Motor neuron (in vitro differentiated cells): ENCODE measurements around the gene ITK. TPM values are rescaled to one million over a fixed set of nuclear protein-coding genes. Genes with fewer than 3 reads are reported as not detected.

ENCODE experiments used
- ATAC-seq, 8 experiments: fragments of 200-7000 bp; cut with Tn5 transposase; replicated peaks in 6 of 8; 2 replicates each; pipeline ENCODE4 v1.8.0; 2021; ENCODE audit warnings: mild to moderate bottlenecking in 8 of 8, moderate library complexity in 8 of 8
- H3K27ac ChIP-seq, 2 donors: fragments of 250-450 bp; sonication (Bioruptor Pico); 2 replicates each; pipeline ENCODE4 v1.9.0; 2021; ENCODE audit warnings: antibody characterized with exemption in 2 of 2, mild to moderate bottlenecking in 2 of 2, moderate library complexity in 1 of 2
- H3K4me1 ChIP-seq, 2 donors: fragments of 250-450 bp; sonication (Bioruptor Pico); replicated peaks in 1 of 2; 2 replicates each; pipeline ENCODE4 v1.6.1; 2021; ENCODE audit warnings: antibody characterized with exemption in 2 of 2, mild to moderate bottlenecking in 2 of 2, moderate library complexity in 1 of 2
- H3K4me3 ChIP-seq, 5 donors: fragments of 250-450 bp; sonication (Bioruptor Pico); 2 replicates each; pipeline ENCODE4 v1.9.0; 2021; ENCODE audit warnings: antibody characterized with exemption in 5 of 5, mild to moderate bottlenecking in 5 of 5, moderate library complexity in 4 of 5
- WGBS, 10 experiments: fragments of 450-650 bp; shearing (Covaris generic); methylation state at CpG; one replicate each; pipeline ENCODE4 v1.0.0; 2022; 5-methylcytosine and 5-hydroxymethylcytosine counted together
- in situ Hi-C, 9 experiments: fragments of 400-800 bp; cut with MboI; loops; one replicate each; pipeline ENCODE4 v1.15.0; 2021; ENCODE audit warnings: low sequenced_read_pairs in 9 of 9, low pct_unique_long_range_greater_than_20kb in 2 of 9; ENCODE audit not compliant: unreplicated experiment in 9 of 9
- total RNA-seq, 8 experiments: library from RNA; unstranded; fragments of 300-600 nt; gene quantifications; 2 replicates each; pipeline versions ENCODE4 v1.2.3 to v1.2.4, GENCODE V29; 2022

ITK gene
- total RNA-seq: 10 to 100 TPM in 1 of 8 experiments, 1 to 10 TPM in 1, under 1 TPM in 5, not detected in 1; 0.18 to 76.4 (median 0.80) TPM

GRCh38 chr5:157180374-157181264, at the start of gene ITK:
ITK (plus strand) TSS chr5:157180840; CDS start chr5:157180978, 138 bp downstream.
- Histone ChIP-seq H3K4me3 (no peak within 1 kb of the TSS), H3K4me1 (no peaks in the 10 kb centered on the region), H3K27ac (no peak within 1 kb of the TSS)
- no peak for ATAC-seq
- 23 to 86% (median 69%) methylated on average over 2 to 8 of the region's 8 CpGs for WGBS, 10 experiments
- in situ Hi-C loops: no loop called here

- Histone ChIP-seq H3K4me1 (no peaks in the 10 kb centered on the region), H3K4me3 (no peak overlapping the region), H3K27ac (no peak overlapping the region)
- in situ Hi-C loops: loop anchor here in 2 of 9 experiments (25.0 kb wide), 2 partner anchors 606 to 1194 kb away; partner anchors contain the start of genes LSM11 (in 1 of the 2) and THG1L (in 1 of the 2)
- 12 to 93% (median 77%) methylated on average over 1 to 7 of the region's 7 CpGs for WGBS, 10 experiments
- no peak for ATAC-seq
Measured at GRCh38 chr5:157130925-157131324, 49.7 kb upstream of the ITK start.

- in situ Hi-C loops: loop anchor here in 2 of 9 experiments (25.0 kb wide), 2 partner anchors 605 to 1195 kb away; partner anchors contain the start of genes LSM11 (in 1 of the 2) and THG1L (in 1 of the 2)
- peak in 1 of 8 experiments; percentile 35 for ATAC-seq
- Histone ChIP-seq H3K4me3 (no peak overlapping the region), H3K27ac (no peak overlapping the region), H3K4me1 (no peaks in the 10 kb centered on the region)
- 0 to 60% (median 20%) methylated on average over 1 of the region's 1 CpG; no CpG with 5 or more reads in 1 of the 10 experiments for WGBS, 10 experiments
Measured at GRCh38 chr5:157132281-157132612, 48.4 kb upstream of the ITK start.

GRCh38 chr5:157137691-157138090, 42.9 kb upstream of the ITK start:
- Histone ChIP-seq H3K4me3 (no peak overlapping the region), H3K4me1 (peaks cover 0 to 4% of the 10 kb centered on the region in 2 donors), H3K27ac (no peak overlapping the region)
- WGBS, 10 experiments: 83 to 100% (median 97%) methylated on average over 1 to 6 of the region's 6 CpGs; no CpG with 5 or more reads in 1 of the 10 experiments
- ATAC-seq: no peak
- in situ Hi-C loops: loop anchor here in 2 of 9 experiments (25.0 kb wide), 2 partner anchors 600 to 1200 kb away; partner anchors contain the start of genes LSM11 (in 1 of the 2) and THG1L (in 1 of the 2)

GRCh38 chr5:157142317-157143126, 38.1 kb upstream of the ITK start, which contains the start of gene MED7:
MED7 (minus strand) TSS chr5:157142865; CDS start chr5:157139431, 3,434 bp downstream.
- H3K4me3 ChIP-seq: peak within 1 kb of the TSS; percentile 74 to 100 (median 86)
- peak within 1 kb of the TSS; percentile 81 to 92 for H3K27ac ChIP-seq
- peaks cover 6 to 10% of the 10 kb centered on the region in 2 donors for H3K4me1 ChIP-seq
- 0 to 4% (median 0%) methylated on average over 2 to 19 of the region's 48 CpGs for WGBS, 10 experiments
- in situ Hi-C loops: loop anchor here in 2 of 9 experiments (25.0 kb wide), 2 partner anchors 595 to 1205 kb away; partner anchors contain the start of genes LSM11 (in 1 of the 2) and THG1L (in 1 of the 2)
- ATAC-seq: peak; percentile 95 to 100 (median 100)

GRCh38 chr5:157143127-157143971, 37.3 kb upstream of the ITK start:
- in situ Hi-C loops: loop anchor here in 2 of 9 experiments (25.0 kb wide), 2 partner anchors 594 to 1206 kb away; partner anchors contain the start of genes LSM11 (in 1 of the 2) and THG1L (in 1 of the 2)
- peak; percentile 30 to 67 (median 52) for ATAC-seq
- 1 to 52% (median 14%) methylated on average over 12 to 30 of the region's 33 CpGs for WGBS, 10 experiments
- peak overlapping the region; percentile 74 to 100 (median 86) for H3K4me3 ChIP-seq
- H3K27ac ChIP-seq: peak overlapping the region; percentile 7 to 92
- H3K4me1 ChIP-seq: peaks cover 6 to 10% of the 10 kb centered on the region in 2 donors

- peaks cover under 1 to 2% of the 10 kb centered on the region in 2 donors for H3K4me1 ChIP-seq
- no peak overlapping the region for H3K27ac ChIP-seq
- in situ Hi-C loops: loop anchor here in 2 of 9 experiments (25.0 kb wide), 2 partner anchors 588 to 1212 kb away; partner anchors contain the start of genes LSM11 (in 1 of the 2) and THG1L (in 1 of the 2)
- ATAC-seq: peak in 7 of 8 experiments; percentile 49 to 93 (median 67)
- 43 to 100% (median 76%) methylated on average over 2 to 11 of the region's 14 CpGs for WGBS, 10 experiments
- H3K4me3 ChIP-seq: no peak overlapping the region
Measured at GRCh38 chr5:157148734-157149615, 31.7 kb upstream of the ITK start.

GRCh38 chr5:157150995-157151394, 29.6 kb upstream of the ITK start:
- 33 to 100% (median 80%) methylated on average over 1 to 3 of the region's 3 CpGs; no CpG with 5 or more reads in 3 of the 10 experiments for WGBS, 10 experiments
- in situ Hi-C loops: loop anchor here in 1 of 9 experiments (25.0 kb wide), 1 partner anchor 136 kb away; no protein-coding TSS in a partner anchor
- no peak overlapping the region for H3K4me3 ChIP-seq
- no peak for ATAC-seq
- no peaks in the 10 kb centered on the region for H3K4me1 ChIP-seq
- no peak overlapping the region for H3K27ac ChIP-seq

- H3K4me3 ChIP-seq: no peak overlapping the region
- no peaks in the 10 kb centered on the region for H3K4me1 ChIP-seq
- ATAC-seq: no peak
- no peak overlapping the region for H3K27ac ChIP-seq
- in situ Hi-C loops: loop anchor here in 1 of 9 experiments (25.0 kb wide), 1 partner anchor 132 kb away; no protein-coding TSS in a partner anchor
- 41 to 93% (median 78%) methylated on average over 3 of the region's 3 CpGs for WGBS, 10 experiments
Measured at GRCh38 chr5:157155297-157155696, 25.3 kb upstream of the ITK start.

GRCh38 chr5:157157293-157157891, 23.2 kb upstream of the ITK start:
- no peak for ATAC-seq
- no peak overlapping the region for H3K27ac ChIP-seq
- H3K4me1 ChIP-seq: no peaks in the 10 kb centered on the region
- in situ Hi-C loops: loop anchor here in 1 of 9 experiments (25.0 kb wide), 1 partner anchor 130 kb away; no protein-coding TSS in a partner anchor
- H3K4me3 ChIP-seq: no peak overlapping the region
- 25 to 100% (median 86%) methylated on average over 1 of the region's 1 CpG; no CpG with 5 or more reads in 1 of the 10 experiments for WGBS, 10 experiments
